22Rv1 (cell line): ENCODE measurements around the gene DCAF4.
"Not testable (repeated sequence)": the region's sequence is repeated elsewhere in the genome, so short reads cannot be mapped to it uniquely, and the experiment has no call there.

Experiments used
- ZFX ChIP-seq: fragments of 450-650 bp; IDR thresholded peaks from 2 replicates; pipeline ENCODE4 v1.6.1; 2017; ENCODE audit warnings: antibody characterized with exemption, borderline replicate concordance
- TF ChIP-seq, protein P1 (sequence below): fragments of 450-650 bp; IDR thresholded peaks from 2 replicates; pipeline ENCODE4 v1.5.1; 2017; ENCODE audit warnings: mild to moderate bottlenecking

DNA sequence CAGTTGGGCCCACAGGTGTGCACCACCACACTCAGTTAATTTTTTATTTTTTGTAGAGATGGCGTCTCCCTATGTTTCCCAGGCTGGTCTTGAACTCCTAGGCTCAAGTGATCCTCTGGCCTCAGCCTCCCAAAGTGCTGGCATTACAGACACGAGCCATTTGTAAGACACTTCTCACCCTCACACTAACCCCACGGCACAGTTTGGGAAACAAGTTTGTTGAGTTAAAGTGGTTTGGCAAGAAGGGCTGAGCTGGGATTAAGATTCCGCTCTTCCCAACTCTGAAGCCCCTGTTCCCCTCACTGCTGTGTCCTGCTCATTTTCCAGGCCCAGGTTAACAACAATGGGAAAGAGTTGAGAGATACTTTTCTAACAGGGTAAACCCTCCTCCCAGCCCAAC is 34.8 kb downstream of the DCAF4 start:
- TF ChIP-seq, protein P1, sequence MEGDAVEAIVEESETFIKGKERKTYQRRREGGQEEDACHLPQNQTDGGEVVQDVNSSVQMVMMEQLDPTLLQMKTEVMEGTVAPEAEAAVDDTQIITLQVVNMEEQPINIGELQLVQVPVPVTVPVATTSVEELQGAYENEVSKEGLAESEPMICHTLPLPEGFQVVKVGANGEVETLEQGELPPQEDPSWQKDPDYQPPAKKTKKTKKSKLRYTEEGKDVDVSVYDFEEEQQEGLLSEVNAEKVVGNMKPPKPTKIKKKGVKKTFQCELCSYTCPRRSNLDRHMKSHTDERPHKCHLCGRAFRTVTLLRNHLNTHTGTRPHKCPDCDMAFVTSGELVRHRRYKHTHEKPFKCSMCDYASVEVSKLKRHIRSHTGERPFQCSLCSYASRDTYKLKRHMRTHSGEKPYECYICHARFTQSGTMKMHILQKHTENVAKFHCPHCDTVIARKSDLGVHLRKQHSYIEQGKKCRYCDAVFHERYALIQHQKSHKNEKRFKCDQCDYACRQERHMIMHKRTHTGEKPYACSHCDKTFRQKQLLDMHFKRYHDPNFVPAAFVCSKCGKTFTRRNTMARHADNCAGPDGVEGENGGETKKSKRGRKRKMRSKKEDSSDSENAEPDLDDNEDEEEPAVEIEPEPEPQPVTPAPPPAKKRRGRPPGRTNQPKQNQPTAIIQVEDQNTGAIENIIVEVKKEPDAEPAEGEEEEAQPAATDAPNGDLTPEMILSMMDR: not testable (repeated sequence)
- TF ChIP-seq ZFX: not testable (repeated sequence)
